HK-2 (cell line): ENCODE measurements around the gene MNX1.

Source experiments
- DNase-seq: peaks from one replicate; pipeline ENCODE4 v3.0.0-alpha.2; 2018; ENCODE audit not compliant: unreplicated experiment

The MNX1 gene

DNA sequence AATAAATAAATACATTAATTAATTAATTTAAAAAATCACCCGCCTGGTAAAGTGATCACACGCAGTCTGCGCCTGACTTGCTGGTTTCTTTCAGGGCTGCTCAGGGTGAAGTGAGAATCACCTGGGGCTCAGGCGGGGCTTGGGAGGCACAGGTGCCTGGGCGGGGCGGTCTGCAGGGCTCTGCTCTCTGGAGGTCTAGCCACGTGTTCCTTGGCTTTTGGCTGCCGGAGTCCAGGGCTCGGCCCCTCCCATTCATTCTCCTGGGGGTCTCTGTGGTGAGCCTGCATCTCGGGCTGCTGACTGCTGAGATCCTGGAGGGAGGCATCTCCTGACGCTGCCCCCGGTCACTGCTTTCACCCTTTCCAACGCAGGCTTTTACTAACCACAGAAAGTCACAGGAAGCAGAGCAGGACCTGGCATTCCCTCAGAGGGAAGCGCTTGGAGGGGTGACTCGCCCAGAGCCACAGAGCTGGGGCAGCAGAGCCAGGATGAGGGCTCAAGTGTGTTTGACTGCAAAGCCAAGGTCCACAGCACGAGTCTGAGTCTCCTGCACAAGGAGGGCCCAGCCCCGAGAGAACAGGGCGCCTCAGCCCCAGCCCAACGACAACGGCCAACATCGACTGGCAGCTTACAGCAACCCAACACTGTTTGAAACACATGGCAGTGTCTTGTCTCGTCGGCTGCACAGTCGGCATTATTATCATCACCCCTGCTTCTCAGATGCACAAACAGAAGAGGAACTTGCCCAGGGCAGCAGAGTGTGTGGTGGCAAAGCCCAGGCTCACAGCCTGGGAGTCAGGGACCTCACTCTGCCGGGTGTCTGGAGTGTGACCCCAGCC lies 22.4 kb upstream of the MNX1 start:
- DNase-seq, result no peak

DNA sequence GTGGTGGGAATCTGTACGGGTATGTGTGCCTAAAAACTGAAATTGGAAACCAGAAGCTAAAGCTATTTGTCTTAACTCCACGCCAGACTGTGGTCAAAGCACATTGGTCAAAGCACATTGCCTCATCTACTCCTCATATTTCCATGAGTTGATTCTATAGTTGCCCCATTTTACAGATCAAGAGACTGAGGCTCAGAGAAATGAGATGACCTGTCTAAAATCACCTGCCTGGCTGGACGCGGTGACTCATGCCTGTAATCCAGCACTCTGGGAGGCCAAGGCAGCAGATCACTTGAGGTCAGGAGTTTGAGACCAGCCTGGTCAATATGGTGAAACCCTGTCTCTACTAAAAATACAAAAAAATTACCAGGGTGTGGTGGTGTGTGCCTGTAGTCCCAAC lies 21.7 kb upstream of the MNX1 start:
- DNase-seq, result no peak

DNA sequence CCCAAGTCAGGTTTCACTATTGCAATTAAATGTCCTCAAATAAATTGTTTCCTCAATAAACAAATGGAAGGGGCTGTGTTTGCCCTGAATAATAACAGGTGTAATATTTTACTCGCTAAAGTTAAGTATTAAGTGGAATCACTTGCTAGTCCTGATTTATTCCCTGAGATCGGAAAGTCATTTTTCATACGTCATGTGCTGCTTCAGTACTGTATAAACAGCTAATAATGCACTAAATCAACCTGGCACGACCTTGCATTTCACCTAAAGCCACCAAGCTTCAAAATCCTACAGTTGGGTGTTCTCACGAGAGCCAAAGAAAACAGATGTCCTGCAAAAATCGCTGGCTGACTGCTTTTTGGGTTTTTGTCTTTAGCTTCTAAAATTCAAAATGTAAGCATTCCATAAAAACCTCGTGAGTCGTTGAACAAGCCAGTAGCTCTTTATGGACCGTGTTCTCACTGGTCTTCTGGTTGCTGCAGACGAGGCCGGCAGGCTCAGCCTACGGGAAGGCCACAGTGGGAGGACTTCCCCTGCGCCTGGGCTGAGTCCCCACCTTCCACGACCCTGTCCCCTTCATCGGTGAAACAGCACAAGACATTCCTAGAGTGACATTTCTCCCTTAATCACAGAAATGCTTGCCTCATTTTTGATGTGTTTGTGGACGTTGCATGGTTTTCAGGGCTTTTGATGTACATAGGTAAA lies 17.9 kb upstream of the MNX1 start:
- no peak for DNase-seq

DNA sequence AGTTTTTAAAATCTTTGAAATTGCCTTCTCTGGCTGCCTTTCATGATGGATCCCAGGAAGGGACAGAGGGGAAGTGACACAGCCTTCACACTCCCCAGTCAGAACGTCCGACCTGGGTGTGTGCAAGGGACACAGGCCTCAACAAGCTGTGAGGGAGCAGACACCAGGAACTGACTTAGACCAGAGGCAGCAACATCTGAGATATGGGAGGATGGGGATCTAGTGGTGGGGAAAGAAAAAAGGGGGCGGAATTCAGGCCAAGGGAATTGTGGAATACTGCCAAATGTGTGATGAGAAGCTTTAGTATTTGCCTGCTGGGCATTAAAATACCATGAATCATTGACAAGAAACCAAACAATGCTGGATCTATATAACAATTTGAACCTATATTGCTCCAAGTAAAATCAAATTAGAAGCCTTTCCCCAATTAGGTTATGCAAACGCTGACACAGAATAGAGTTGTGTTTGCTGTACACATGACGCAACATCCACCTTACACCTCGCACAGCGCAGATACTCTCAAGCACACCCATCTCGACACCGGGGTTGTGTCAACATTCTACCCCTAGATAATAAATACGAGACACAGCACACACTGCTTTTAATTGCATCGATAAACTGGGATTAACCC lies 17.2 kb upstream of the MNX1 start:
- DNase-seq, result no peak

DNA sequence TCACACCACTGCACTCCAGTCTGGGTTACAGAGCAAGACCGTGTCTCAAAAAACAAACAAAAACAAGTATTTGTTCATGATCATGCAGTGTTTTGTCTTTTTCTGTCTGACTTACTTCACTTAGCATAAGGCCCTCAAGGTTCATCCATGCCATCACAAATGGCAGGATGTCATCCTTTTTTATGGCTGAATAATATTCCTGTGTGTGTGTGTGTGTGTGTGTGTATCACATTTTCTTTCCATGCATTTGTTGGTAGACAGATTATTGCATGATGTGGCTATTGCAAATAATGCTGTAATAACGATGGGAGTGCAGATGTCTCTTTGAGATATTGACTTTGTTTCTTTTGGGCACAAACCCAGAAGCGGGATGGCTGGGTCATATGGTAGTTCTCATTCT lies 14.3 kb upstream of the MNX1 start:
- DNase-seq, result no peak

DNA sequence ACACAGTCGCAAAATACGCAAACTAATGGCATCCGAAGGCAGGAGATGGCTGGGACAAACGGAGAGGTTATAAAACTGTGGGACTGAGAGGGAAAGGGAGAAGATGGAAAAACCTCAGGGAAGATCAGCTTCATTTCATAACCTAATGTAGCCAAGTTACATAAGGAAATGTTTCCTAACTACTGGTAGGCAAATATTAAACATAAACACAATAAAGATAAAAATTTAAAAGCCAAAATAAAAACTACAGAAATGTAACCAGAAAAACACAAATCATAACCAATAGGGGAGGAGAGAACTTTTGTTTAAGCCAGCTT lies 13.1 kb upstream of the MNX1 start:
- no peak for DNase-seq

DNA sequence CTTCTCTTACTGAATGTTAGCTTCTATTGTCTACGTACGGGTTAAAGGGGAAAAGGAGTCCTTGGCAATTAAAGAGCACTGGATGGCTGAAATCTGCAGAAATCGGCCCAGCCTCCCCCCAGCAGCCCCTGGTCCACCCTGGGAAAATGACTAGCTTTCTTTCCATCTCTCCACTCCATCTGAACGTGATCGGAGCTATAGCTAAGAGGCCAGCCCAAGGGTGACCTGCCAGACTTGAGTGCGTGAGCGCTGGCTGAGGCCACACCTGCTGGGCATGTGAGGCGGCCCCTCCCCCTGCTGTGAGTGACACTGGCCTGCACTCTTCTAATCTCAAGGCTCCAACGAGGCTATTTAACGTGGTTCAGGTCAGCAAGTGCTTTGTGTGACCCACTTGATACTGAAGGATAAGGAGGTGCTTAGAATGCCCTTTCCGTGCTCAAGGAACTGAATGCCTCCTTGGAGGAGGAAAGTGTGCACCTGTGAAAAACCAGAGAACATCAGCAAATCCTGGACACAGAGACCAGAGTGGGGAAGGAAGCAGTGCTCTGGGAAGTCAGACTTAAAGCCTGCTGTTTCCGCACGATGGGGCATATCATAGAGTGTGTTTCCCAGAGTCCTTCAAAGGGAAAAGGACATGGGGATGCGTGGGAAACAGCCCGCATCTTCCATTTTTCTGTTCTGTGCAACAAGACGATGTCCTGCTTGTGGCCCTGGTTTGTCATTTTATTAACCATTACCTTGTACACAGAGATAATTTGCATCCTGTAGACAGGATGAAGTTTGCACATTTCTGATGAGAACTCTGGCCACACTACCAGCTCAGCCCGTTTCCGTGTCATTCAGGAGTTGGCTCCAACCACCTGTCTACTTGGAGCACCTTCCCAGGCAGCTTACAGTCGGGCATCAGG lies 12.5 kb upstream of the MNX1 start:
- DNase-seq, result no peak

DNA sequence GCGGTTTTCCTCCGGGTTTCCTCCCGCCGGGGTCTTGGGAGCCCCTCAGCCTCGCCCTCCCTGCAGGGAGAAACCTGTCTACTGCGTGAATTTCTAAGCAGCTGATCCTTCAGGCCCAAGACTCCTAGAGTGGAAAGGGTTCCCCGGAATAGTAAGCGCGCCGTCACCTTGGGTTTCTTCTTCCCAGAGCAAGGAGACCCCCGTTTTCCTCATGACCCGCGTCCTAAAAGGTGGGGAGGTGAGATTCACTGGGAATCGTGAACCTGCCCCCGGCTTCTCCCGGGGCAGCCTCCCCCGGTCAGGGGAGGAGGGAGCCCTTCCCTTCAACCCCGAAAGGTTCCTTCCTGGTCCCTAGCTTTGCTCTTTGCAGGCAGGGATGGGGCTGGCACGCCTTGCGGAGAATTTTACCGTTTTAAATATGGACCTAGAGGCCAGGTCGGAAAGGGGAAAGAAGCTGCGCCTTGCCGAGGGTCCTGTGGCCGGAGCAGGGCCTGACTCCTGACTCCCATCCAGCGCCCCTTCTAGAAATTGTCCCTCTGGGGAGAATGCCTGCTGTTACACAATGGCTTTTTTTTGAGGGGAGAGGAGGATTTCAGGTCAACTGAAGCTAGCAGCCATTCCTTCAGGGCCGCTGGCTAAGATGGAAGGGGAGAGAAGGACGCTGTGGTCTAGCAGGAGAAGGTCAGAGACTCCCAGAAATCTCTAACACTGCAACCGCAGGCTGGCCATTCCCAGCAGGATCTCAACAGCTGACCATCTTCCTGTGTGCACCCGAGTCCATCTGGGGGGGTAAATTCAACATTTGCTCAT lies 11.6 kb upstream of the MNX1 start:
- no peak for DNase-seq

DNA sequence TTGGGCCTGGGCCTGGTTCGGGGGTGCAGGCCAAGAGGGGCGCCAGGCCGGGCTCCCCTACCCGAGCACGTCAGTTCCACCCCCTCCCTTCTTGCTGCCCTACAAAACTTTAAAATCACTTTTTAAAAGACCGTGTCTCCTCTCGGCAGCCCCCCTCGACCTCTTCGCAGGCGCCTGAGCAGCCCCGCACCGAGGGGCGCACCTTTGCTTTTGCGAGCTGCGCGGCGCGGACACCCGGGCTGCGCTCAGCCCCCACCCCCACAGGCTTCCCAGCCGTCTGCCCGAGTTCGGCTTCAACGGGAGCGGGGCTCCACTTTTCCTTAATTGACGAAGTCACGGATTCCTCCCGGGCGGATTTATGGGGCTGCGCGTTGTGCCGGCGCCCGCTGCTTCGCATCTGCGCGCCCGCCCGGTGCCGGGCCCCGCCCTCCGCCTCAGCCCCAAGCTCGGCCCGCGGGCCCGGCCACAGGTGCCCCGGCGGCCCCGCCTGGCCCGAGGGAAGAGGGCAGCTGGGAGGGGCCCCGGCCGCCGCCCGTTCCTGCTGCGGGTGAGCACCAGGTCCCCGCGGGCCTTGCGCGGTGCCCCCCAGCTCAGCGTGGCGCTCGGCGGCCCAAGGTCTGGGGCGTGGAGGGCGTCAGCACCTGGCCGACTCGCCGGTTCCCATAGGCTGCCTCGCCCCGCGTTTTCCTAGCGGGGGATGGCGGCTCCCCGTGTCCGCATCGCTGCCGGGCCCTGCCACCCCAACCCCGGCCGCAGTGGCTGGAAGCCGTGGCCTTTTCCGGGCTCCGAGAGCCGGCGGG lies 10.8 kb upstream of the MNX1 start:
- no peak for DNase-seq

DNA sequence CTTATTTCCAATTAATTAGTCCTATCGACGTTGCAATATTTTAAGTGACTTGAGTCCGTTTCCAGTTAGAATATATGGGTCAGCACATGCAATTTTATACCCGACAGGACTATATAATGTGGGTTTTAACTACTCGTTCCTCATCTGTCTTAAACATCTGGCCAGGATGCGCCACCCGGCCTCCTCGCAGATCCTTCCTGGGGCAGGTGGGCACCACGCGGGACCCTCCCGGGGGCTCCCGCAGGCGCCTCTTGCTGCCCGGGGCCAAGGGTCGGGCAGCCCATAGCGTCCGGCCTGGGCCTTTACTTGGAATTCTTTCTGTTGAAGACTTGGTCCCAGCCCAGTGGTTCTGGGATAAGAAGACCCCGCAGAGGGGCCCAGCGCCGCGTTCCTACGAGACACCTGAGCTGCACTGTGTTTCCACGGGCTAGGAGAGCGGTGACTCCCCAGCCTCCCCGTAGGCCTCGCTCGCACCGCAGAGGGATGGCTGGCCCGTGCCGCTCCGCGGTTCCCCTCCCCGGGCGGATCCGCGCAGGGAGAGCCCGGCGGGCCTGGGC lies 10.1 kb upstream of the MNX1 start:
- no peak for DNase-seq

DNA sequence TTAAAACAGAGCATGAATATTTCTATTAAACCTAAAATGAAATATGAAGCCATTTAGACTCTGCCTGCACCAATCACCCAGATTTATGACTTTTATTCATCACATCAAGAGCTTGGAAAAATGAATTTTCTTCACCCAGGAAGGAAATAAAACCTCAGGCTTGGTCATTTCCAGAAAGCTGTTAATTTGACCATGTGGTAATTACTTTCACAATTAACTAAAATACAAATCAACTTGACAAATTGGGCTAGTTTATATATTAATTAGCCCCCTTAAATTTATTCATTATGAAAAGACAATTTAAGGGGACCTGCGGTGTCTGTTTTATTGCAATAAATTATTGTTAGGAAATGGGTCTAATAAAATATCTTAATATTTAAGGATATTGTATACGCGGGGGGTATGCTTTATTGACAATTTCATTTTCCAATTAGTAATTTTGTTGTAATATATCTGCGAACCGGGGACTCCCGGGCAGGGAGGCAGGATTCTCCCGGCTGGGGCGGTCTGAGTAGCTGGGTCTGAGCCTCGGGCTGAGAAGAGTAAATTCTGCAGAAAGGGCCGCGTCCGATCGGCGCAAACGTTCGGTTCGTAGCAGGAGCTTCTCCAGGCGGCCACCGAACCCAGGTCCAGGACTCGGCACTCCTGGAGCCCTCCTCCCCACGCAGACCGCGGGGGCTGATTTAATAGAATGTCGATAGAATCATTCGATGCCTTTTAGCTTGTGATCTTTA lies 9.4 kb upstream of the MNX1 start:
- no peak for DNase-seq

DNA sequence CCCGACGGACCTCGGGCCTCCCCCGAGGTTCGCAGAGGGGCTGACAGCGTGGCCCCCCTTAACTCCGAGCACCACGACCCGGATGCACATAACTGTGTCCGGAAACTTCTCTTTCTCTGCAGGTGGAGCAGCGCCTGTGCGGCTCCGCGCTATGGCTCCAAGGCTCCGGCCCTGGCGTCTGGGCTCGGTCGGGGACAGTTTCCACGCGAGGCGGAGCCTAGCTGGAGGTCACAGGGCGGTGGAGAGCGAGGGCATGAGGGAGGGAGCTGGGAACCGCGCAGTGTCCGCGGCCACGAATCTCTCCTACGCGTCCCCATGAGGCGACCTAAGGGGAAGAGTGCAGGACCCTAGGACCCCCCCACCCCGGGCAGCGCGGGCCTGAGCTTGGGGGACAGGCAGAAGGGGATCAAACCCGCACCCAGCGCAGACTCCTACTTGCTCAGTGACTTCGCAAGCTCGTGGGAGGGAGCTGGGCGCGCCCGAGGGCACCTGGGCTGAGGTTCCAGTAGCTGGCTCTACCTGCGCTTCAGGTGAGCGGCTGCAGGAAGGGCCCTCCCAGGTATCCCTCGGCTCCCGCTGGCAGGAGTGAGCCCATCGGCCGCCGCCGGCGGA lies 8.6 kb upstream of the MNX1 start:
- no peak for DNase-seq

DNA sequence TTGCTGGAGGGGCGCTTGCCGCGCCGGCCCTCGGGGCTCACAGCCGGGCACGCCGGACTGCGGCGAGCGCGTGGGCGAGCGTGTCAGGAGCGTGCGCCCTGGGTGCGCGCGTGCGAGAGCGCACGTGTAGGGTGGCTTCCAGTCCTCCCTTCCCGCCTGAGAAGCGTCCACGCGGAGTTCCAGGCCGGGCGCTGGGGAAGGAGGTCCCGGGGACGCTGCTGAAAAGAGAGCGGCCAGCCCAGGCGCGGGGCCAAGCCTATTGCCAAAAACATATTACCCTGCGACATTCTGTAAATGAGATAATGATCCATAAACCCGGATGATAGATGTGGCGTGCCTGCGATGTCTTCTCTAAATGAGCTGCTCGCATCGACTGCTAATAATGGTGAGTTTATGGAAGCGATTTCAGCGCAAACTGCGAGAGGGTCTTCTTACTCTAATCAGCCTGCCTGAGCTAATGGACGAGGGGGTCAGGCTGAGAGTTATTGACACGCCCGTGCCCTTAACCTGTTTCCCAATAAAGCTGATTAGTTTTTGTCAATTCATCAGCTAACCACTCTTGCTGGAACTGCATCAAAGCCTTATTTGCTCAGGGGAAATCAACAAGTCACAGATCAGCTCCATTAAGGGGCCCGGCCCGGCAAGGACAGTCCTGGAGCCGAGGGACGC lies 8.0 kb upstream of the MNX1 start:
- no peak for DNase-seq

DNA sequence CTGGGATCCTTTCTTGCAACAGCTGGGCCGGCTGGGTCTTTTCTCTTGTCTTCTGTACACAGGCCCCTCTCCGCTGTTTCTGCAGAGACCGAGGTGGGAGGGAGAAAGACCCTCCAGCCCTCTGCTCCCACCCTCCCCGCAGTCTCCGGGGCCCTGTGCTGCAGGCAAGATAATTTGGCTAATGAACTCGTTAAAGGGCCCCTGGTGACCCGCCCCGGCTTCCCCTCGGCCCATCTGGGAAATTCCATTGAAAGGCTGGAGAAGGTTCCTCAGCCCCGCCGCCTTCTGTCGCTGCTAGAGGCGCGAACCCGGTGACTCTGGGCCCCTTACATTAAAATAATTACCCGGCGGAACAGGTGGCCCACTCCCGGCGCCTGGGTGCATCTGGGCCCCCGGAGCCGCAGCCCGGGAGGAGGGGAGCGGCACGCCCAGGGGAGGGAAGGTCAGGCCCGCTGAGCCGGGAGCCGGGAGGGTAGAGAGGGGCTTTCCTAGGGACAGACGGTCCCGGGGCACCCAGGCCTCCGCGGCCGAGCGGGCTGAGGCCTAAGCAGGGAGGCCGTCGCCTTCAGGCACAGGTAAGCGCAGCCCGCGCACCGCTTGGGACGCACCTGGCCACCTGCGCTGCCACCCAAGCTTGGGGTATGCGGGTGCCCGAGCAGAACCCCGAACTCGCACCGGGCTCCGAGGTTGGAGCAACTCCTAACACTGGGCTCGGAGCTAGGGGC lies 7.3 kb upstream of the MNX1 start:
- DNase-seq, result no peak

DNA sequence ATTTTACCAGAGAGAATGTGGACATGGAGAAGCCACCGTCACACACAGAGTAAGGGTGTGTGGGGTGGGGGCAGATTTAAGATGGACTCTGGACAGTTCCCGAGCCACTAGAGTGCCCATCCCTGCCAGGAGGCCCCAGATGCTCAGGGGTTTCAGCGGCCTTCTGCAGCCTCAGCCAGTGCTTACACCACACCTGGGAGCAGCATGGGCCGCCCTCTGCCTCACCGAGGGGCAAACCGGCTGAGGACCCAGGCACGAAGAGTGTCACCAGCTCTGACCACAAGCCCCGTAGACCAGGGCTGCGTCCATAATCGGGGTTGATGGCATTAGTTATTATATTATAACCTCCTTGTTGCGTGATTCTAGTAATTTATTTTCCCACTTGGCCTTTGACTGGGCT lies 6.7 kb upstream of the MNX1 start:
- no peak for DNase-seq

DNA sequence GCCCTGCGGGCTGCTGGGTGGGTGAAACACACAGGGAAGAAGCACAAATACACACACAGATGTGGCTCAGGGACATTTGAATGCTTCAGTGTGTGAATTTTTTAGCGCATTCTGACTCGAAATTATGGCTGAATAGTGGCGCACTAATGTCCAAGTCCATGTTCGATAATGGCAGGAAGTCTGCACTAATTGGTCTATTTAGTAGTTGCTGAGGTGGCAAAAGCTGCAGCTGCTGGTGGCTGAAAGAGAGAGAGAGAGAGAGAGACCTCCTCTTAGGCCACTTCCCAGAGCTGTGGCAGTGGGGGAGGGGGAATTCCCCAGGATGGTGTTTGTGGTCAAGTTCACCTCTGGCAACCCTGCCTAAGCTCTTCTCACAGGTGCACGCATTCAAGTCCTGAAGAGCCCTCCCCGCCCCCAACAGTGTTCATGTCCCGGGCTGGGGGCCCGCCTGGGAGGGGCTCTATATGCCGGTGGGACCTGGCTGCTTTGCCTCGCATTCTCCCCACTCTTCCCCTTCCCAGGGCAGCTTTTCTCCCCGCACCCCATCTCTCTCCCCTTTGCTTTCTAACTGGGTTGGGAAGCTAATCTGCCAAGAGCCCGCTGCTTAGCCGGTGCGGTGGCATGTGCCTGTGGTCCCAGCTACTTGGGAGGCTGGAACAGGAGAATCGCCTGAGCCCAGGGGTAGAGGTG lies 6.0 kb upstream of the MNX1 start:
- no peak for DNase-seq

DNA sequence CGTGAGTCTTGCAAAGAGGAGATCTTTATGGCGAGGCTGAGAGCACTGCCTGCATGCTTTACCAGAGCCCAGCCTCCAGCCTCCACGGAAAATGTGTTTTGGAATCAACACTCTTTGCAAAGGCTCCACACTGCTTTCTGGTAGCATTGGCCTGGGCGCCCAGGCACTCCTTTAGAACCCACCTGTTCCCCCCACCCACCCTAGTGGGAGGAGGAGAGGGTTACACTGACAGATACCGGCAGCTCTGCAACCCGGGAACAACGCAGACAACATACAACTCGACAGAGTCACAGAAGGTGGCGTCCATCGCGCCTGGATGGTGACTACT lies 5.5 kb upstream of the MNX1 start:
- DNase-seq, result no peak
